OCI-LY3 (cell line): ENCODE measurements around the gene TVP23C.

Source experiments
- EZH2phosphoT487 ChIP-seq: fragments of 200-600 bp; shearing (Covaris generic); IDR thresholded peaks from 2 replicates; pipeline ENCODE4 v1.6.1; 2018; ENCODE audit warnings: antibody characterized with exemption, mixed run types, low read depth
- TF ChIP-seq, protein P1 (sequence below): fragments of 200-600, 300-600 bp; sonication (generic); IDR thresholded peaks from 2 replicates; pipeline ENCODE4 v1.5.1; 2014; ENCODE audit warnings: antibody characterized with exemption, low read length, low read depth

- TF ChIP-seq, protein P1, sequence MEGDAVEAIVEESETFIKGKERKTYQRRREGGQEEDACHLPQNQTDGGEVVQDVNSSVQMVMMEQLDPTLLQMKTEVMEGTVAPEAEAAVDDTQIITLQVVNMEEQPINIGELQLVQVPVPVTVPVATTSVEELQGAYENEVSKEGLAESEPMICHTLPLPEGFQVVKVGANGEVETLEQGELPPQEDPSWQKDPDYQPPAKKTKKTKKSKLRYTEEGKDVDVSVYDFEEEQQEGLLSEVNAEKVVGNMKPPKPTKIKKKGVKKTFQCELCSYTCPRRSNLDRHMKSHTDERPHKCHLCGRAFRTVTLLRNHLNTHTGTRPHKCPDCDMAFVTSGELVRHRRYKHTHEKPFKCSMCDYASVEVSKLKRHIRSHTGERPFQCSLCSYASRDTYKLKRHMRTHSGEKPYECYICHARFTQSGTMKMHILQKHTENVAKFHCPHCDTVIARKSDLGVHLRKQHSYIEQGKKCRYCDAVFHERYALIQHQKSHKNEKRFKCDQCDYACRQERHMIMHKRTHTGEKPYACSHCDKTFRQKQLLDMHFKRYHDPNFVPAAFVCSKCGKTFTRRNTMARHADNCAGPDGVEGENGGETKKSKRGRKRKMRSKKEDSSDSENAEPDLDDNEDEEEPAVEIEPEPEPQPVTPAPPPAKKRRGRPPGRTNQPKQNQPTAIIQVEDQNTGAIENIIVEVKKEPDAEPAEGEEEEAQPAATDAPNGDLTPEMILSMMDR, result no peak
- no peak for TF ChIP-seq EZH2phosphoT487
Observed at GRCh38 chr17:15490634-15491261, 72.5 kb downstream of the TVP23C start.
